GM20431 (cell line): ENCODE data around the gene FLII.
"Not testable (repeated sequence)": the region's sequence is repeated elsewhere in the genome, so short reads cannot be mapped to it uniquely, and the experiment has no call there.

Source experiments
- in situ Hi-C: fragments of 300-500 bp; cut with MseI, MboI; formaldehyde crosslinking; loops from one replicate; pipeline ENCODE4 v1.15.0; 2020; ENCODE audit warnings: low sequenced_read_pairs; ENCODE audit not compliant: unreplicated experiment

Gene FLII

GRCh38 chr17:18258356-18259038 lies at the start of gene FLII:
Gene FLII, minus strand, starts transcription at chr17:18258738. Its CDS starts 48 bp downstream, at chr17:18258690.
- in situ Hi-C loops, result no loop called here

- in situ Hi-C loops, result not testable (repeated sequence)
Measured at GRCh38 chr17:18303206-18303605, 44.7 kb upstream of the FLII start.

GRCh38 chr17:18300725-18301480 lies 42.4 kb upstream of the FLII start:
- in situ Hi-C loops, result no loop called here

- in situ Hi-C loops, result not testable (repeated sequence)
Measured at GRCh38 chr17:18298061-18298460, 39.5 kb upstream of the FLII start.

GRCh38 chr17:18291718-18292540 lies 33.4 kb upstream of the FLII start:
- in situ Hi-C loops, result no loop called here

- in situ Hi-C loops, result no loop called here
Measured at GRCh38 chr17:18285296-18285695, 26.8 kb upstream of the FLII start.

GRCh38 chr17:18281788-18282187 lies 23.2 kb upstream of the FLII start:
- in situ Hi-C loops, result no loop called here

GRCh38 chr17:18280766-18281371 lies 22.3 kb upstream of the FLII start:
- in situ Hi-C loops, result no loop called here

GRCh38 chr17:18280249-18280648 lies 21.7 kb upstream of the FLII start:
- in situ Hi-C loops, result no loop called here

- in situ Hi-C loops, result no loop called here
Measured at GRCh38 chr17:18278867-18279266, 20.3 kb upstream of the FLII start.

GRCh38 chr17:18277076-18277475 lies 18.5 kb upstream of the FLII start:
- in situ Hi-C loops, result no loop called here

GRCh38 chr17:18270046-18270931 lies 11.8 kb upstream of the FLII start:
- in situ Hi-C loops, result no loop called here

- in situ Hi-C loops, result no loop called here
Measured at GRCh38 chr17:18267927-18268711, 9.6 kb upstream of the FLII start.

- in situ Hi-C loops, result no loop called here
Measured at GRCh38 chr17:18267366-18267765, 8.8 kb upstream of the FLII start.

GRCh38 chr17:18263885-18264682 lies 5.5 kb upstream of the FLII start:
- in situ Hi-C loops, result no loop called here

- in situ Hi-C loops, result no loop called here
Measured at GRCh38 chr17:18262641-18263040, 4.1 kb upstream of the FLII start.

- in situ Hi-C loops, result no loop called here
Measured at GRCh38 chr17:18262111-18262510, 3.6 kb upstream of the FLII start.

GRCh38 chr17:18261659-18262058 lies 3.1 kb upstream of the FLII start:
- in situ Hi-C loops, result no loop called here
